NB4 (cell line): Measurements from ENCODE around the gene SMIM44.
"Not testable (repeated sequence)": the region's sequence is repeated elsewhere in the genome, so short reads cannot be mapped to it uniquely, and the experiment has no call there.

Experiments used
- DNase-seq: peaks from one replicate; pipeline ENCODE4 v3.0.0; 2010; ENCODE audit warnings: low read depth
- H3K4me3 ChIP-seq: one replicate; pipeline ENCODE4 v1.5.1; 2011; ENCODE audit warnings: mild to moderate bottlenecking, low read depth, low read length, moderate library complexity
- MYC ChIP-seq: IDR thresholded peaks from 2 replicates; pipeline ENCODE4 v1.6.1; 2011; ENCODE audit warnings: low read depth, low read length
- POLR2A ChIP-seq: IDR thresholded peaks from 2 replicates; pipeline ENCODE4 v1.6.1; 2011; ENCODE audit warnings: mild to moderate bottlenecking; ENCODE audit not compliant: insufficient read length; ENCODE audit errors: extremely low read depth
- TF ChIP-seq, protein P1 (sequence below): IDR thresholded peaks from 2 replicates; pipeline ENCODE4 v1.6.1; 2011; ENCODE audit warnings: low read depth, low read length
- TF ChIP-seq, protein P2 (sequence below): IDR thresholded peaks from one replicate; pipeline ENCODE4 v1.5.1; 2012; ENCODE audit warnings: low read depth, low read length

The SMIM44 gene

DNA sequence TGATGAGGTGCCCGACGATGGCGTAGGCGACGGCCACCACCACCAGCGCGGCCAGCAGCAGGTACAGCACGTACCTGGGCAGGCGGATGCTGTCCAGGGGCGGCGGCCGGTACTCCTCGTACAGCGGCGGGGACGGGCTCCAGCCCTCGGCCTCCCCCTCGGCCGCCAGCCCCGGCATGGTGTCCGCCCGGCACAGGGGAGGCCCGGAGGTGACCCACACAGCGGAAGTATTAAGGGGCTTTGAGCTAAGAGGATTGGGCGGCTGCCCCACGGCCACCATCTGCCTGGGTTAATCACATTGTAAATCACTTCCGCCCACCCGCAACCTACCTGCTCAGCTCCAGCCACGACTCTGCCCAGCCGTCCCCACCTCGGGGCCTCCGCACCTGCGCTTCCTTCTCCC is at the start of gene SMIM44:
Gene SMIM44, minus strand, starts transcription at position 216 of the 403 bp plus-strand sequence. Its CDS starts 38 bp downstream, at position 178.
- TF ChIP-seq, protein P1, sequence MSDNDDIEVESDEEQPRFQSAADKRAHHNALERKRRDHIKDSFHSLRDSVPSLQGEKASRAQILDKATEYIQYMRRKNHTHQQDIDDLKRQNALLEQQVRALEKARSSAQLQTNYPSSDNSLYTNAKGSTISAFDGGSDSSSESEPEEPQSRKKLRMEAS: no peak
- TF ChIP-seq POLR2A: no peak
- TF ChIP-seq, protein P2, sequence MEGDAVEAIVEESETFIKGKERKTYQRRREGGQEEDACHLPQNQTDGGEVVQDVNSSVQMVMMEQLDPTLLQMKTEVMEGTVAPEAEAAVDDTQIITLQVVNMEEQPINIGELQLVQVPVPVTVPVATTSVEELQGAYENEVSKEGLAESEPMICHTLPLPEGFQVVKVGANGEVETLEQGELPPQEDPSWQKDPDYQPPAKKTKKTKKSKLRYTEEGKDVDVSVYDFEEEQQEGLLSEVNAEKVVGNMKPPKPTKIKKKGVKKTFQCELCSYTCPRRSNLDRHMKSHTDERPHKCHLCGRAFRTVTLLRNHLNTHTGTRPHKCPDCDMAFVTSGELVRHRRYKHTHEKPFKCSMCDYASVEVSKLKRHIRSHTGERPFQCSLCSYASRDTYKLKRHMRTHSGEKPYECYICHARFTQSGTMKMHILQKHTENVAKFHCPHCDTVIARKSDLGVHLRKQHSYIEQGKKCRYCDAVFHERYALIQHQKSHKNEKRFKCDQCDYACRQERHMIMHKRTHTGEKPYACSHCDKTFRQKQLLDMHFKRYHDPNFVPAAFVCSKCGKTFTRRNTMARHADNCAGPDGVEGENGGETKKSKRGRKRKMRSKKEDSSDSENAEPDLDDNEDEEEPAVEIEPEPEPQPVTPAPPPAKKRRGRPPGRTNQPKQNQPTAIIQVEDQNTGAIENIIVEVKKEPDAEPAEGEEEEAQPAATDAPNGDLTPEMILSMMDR: no peak
- TF ChIP-seq MYC: no peak
- no peak within 1 kb of the TSS for H3K4me3 ChIP-seq
- DNase-seq: no peak

DNA sequence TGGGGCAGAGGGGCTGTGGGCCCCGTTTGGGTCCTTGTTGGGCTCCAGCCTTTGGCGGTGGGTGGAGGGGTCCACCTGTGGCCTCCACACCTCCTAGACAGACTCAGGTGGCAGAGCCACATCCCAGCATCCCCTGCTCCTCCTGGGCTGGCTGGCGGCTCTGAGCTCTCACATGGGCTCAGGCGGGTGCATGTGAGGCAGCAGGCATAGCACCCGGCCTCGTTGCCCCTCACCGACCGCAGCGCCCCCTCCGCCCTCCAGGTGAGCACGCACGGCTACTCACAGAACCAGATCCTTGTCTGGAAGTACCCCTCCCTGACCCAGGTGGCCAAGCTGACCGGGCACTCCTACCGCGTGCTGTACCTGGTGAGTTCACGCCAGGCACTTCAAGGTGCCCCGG is 49.8 kb upstream of the SMIM44 start:
- no peak for DNase-seq
- TF ChIP-seq, protein P2: no peak
- TF ChIP-seq POLR2A (no peak), MYC (no peak)
- H3K4me3 ChIP-seq: no peak overlapping the region

- DNase-seq: no peak
- TF ChIP-seq, protein P1: no peak
- TF ChIP-seq MYC: no peak
- TF ChIP-seq, protein P2: no peak
- TF ChIP-seq POLR2A: no peak
- no peak overlapping the region for H3K4me3 ChIP-seq
Observed at GRCh38 chr19:3532154-3532786, 49.0 kb upstream of the SMIM44 start.

DNA sequence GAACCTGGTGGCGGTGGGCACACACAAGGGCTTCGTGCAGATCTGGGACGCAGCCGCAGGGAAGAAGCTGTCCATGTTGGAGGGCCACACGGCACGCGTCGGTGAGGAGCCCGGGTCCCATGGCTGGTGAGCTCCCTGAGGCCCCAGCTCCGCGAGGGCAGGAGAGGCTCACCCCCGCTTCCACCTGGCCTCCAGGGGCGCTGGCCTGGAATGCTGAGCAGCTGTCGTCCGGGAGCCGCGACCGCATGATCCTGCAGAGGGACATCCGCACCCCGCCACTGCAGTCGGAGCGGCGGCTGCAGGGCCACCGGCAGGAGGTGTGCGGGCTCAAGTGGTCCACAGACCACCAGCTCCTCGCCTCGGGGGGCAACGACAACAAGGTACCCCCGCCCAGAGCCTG is 48.5 kb upstream of the SMIM44 start:
- DNase-seq: no peak
- H3K4me3 ChIP-seq: no peak overlapping the region
- TF ChIP-seq, protein P1: no peak
- TF ChIP-seq, protein P2: no peak
- no peak for TF ChIP-seq MYC
- TF ChIP-seq POLR2A: no peak

DNA sequence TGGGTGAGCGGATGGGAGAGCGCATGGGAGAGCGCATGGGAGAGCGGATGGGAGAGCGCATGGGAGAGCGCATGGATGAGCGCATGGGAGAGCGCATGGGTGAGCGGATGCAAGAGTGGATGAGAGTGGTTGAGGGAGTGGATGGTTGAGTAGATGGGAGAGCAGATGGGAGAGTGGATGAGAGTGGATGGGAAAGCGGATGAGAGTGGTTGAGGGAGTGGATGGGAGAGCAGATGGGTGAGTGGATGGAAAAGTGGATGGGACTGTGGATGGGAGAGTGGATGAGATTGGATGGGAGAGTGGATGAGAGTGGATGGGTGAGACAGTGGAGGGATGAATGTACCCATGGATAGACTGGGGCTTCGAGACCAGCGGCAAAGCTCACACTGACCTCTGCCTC is 47.1 kb upstream of the SMIM44 start:
- no peak for DNase-seq
- TF ChIP-seq, protein P1: no peak
- no peak overlapping the region for H3K4me3 ChIP-seq

DNA sequence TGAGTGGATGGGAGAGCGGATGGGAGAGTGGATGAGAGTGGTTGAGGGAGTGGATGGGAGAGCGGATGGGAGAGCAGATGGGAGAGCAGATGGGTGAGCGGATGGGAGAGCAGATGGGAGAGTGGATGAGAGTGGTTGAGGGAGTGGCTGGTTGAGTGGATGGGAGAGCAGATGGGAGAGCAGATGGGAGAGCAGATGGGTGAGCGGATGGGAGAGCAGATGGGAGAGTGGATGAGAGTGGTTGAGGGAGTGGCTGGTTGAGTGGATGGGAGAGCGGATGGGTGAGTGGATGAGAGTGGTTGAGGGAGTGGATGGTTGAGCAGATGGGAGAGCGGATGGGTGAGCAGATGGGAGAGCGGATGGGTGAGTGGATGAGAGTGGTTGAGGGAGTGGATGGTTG is 46.1 kb upstream of the SMIM44 start:
- DNase-seq, H3K4me3 ChIP-seq: not testable (repeated sequence)

DNA sequence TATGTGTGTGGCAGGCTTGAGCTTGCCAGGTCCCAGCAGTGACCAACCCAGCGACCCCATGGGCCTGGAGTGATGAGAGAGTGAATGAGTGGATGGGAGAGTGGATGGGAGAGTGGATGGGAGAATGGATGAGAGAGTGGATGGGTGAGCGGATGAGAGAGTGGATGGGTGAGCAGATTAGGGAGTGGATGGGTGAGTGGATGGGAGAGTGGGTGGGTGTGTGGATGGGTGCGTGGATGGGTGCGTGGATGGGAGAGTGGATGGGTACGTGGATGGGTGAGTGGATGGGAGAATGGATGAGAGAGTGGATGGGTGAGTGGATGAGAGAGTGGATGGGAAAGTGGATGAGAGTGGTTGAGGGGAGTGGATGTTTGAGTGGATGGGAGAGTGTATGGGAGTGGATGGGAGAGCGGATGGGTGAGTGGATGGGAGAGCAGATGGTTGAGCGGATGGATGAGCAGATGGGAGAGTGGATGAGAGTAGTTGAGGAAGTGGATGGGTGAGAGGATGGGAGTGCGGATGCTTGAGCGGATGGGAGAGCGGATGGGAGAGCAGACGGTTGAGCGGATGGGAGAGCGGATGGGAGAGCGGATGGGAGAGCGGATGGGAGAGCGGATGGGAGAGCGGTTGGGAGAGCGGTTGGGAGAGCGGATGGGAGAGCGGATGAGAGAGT is 45.4 kb upstream of the SMIM44 start:
- TF ChIP-seq MYC (no peak), POLR2A (no peak)
- TF ChIP-seq, protein P1: no peak
- TF ChIP-seq, protein P2: no peak
- no peak overlapping the region for H3K4me3 ChIP-seq
- DNase-seq: no peak
